Astrocyte of the cerebellum (primary cell): ENCODE data around the gene TMEM26.
A peak's percentile ranks its signal among the peaks of the same experiment; 100 is the strongest.

Experiments used
- DNase-seq: peaks from one replicate; pipeline ENCODE4 v3.0.0-alpha.2; 2011; ENCODE audit warnings: low read depth
- H3K4me3 ChIP-seq: 2 replicates; pipeline ENCODE4 v1.5.1; 2011; ENCODE audit warnings: mild to moderate bottlenecking, low read depth, low read length, moderate library complexity
- in situ Hi-C: cut with HindIII; loops from 2 replicates; pipeline ENCODE4 v1.10.0; 2017; ENCODE audit warnings: low sequenced_read_pairs
- TF ChIP-seq, protein P1 (sequence below): IDR thresholded peaks from 2 replicates; pipeline ENCODE4 v1.5.1; 2012; ENCODE audit warnings: low read length, low read depth, moderate library complexity, mild to moderate bottlenecking; ENCODE audit errors: missing control alignments

TMEM26 gene

DNA sequence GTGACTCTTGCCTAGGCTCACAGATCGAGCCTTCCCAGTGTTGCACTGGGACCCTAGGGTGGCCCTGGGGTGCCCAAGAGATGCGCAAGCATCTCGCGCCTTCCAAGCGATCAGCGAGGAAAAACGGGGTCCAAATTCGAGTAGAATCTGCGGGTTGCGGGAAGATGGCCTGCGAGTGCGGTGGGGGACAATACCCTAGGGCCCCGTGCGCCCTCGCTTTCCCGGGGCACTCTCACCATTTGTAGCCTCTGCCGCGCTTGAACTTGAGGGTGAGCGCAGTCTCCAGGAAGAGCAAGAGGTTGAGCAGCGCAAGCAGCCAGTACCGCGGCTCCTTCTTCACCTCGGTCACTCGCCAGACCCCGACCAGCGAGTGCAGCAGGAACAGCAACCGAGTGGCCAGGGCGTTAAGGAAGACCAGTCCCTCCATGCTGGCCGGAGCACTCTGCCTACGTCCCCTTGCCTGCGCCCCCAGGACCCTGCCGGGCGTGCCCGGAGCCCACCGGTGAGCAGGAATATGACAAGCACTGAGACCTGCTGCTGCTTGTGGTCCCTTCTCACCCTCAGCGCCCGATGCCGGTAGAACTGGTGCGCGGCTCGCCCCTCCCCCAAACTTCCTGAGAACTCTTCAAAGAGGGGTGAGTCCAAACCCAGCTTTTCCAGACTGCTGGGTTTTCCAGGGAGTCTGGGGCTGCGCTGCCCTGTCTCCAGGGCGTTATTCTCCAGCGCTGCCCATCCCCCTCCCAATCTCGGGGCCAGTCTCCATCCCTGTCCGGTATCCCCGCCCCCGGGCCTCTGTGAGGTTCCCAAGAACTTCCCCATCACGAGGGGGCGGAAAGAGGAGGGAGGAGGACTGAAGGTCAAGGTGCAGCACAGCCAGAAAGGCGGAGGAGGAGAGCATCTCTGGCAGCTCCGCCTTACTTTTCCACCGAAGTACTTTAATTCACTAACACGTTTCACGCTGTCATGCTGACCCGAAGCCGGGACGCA, at the start of gene TMEM26:
Gene TMEM26 (minus strand): TSS at position 727 of the 987 bp plus-strand sequence. CDS start 300 bp downstream, at position 427.
- in situ Hi-C loops, result no loop called here

DNA sequence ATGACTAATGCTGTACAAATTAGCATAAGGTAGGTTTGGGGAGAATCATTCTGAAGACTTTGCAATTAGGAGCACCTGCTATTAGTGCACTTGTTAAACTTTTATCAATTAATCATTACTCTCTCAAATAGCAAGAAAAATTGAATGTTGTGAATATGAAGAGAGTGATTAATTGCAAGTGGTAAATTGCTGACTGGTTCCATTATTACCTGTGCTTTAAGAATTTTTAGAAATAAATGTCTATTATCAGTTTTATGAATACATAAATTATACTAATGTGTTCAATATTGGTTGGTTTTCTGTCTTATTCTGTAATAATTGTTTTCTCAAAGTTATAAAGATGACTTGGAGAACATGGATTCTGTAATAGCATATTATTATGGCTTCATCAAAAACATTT, 47.3 kb upstream of the TMEM26 start:
- TF ChIP-seq, protein P1, sequence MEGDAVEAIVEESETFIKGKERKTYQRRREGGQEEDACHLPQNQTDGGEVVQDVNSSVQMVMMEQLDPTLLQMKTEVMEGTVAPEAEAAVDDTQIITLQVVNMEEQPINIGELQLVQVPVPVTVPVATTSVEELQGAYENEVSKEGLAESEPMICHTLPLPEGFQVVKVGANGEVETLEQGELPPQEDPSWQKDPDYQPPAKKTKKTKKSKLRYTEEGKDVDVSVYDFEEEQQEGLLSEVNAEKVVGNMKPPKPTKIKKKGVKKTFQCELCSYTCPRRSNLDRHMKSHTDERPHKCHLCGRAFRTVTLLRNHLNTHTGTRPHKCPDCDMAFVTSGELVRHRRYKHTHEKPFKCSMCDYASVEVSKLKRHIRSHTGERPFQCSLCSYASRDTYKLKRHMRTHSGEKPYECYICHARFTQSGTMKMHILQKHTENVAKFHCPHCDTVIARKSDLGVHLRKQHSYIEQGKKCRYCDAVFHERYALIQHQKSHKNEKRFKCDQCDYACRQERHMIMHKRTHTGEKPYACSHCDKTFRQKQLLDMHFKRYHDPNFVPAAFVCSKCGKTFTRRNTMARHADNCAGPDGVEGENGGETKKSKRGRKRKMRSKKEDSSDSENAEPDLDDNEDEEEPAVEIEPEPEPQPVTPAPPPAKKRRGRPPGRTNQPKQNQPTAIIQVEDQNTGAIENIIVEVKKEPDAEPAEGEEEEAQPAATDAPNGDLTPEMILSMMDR, result no peak
- DNase-seq, result no peak
- in situ Hi-C loops, result no loop called here
- no peak overlapping the region for H3K4me3 ChIP-seq

More for the DNA sequence above, at the start of gene TMEM26:
- no peak for DNase-seq
- peak within 1 kb of the TSS; percentile 67 for H3K4me3 ChIP-seq
- TF ChIP-seq, protein P1, result no peak

DNA sequence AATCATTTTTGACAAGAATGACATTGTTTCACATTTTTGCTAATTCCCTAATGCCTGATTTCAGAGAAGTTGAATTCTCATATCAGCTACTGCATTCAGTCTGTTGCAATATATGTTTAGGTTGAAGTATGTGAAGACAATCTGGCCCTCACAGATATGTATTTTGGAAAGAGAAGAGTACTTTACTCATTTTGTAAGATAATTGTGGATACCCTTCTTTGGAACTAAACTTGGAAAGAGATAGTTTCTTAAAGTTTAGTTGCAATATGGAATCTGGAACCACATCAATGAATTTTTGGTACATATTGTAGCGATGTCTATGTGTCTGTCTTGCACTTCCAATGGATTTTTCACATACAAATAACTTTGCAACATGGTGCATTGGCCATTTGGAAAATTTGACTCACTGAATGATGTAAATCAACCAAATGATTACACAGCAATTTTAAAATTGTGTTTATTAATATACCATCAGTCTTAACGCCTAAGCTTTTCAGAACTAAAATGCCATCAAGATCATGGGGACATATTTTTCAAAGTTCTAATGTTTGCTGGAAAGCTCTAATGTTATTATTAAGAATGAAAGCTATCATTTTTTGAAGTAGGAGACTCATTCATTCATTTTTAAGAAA, 39.3 kb upstream of the TMEM26 start:
- no peak overlapping the region for H3K4me3 ChIP-seq
- TF ChIP-seq, protein P1, result no peak
- DNase-seq, result no peak
- in situ Hi-C loops, result no loop called here

DNA sequence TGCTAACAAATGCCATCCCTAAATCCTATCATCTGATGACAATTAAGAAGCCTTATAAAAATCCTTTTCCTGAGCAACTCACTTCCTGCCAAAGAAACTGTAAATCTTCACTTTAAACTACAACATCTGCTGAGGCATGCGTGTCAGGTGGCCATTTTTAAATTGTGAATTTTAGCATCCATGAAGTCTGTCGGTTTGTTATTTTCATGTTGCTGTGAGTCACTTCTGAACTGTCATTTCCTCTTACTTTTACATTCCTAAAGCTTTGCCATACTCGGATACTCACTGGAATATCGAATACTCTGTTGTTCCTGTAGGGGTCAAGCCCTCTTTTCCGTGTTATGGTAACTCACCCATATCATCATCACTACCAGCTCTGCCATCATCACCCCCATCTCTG, 34.3 kb upstream of the TMEM26 start:
- in situ Hi-C loops, result no loop called here
- TF ChIP-seq, protein P1, result no peak
- no peak overlapping the region for H3K4me3 ChIP-seq
- DNase-seq, result no peak

DNA sequence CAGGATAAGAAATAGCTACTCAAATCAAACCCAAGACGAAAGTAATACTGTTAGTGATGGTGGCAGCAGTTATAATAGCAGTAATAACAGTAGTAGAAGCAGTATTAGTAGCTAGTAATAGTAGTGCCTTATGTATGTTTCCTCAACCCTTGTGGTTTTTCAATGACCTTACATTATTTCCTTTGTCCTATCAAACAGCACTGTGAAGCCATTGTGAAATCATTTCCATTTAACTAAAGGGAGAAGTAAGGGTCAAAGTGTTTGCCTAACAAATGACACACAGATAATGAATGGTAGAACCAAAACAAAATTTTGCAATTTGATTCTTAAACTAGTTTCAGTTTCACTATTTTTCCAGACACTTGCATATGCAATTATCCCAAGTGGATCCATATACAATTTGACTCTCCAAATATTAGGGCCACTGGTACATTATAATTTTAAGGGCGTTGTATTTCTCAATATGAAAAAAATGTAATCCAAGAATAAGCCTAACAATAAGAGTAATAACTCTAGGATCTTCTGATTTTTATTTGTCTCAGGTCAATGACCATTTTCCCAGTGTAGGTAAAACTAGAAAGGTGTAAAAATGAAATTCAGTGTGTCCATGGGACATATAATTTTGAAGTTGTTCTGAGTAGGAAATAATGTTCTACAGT, 33.7 kb upstream of the TMEM26 start:
- DNase-seq, result no peak
- in situ Hi-C loops, result no loop called here
- TF ChIP-seq, protein P1, result no peak
- no peak overlapping the region for H3K4me3 ChIP-seq

DNA sequence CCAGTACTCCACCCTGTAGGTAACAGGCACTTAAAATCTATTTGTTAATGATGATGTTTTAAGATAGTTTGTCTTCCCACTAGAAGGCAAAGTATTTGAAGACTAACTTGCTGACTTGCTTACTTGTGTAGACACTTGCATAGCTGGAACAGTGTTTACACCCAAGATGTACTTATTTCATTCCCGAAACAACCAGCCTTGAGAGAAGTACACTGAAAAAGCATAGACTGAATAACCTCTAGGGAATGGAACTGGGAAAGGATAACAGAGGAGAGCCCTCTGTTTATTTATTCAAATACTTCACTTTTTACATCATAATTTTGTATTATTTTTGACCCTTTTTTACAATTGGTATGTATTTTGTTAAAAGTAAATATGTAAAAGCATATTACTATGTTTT, 33.1 kb upstream of the TMEM26 start:
- no peak overlapping the region for H3K4me3 ChIP-seq
- DNase-seq, result no peak
- in situ Hi-C loops, result no loop called here
- TF ChIP-seq, protein P1, result no peak
